ENCODE measurements around the gene ANO1. TPM values are rescaled to one million over a fixed set of nuclear protein-coding genes. Genes with fewer than 3 reads are reported as not detected.
A peak's percentile ranks its signal among the peaks of the same experiment; 100 is the strongest.

ANO1 gene
- polyA plus RNA-seq, 3 donors = not detected

- intact Hi-C loops (cut with micrococcal nuclease) = no loop called here
- no peak for DNase-seq
- Histone ChIP-seq H4K20me1 (ENCODE audit: insufficient read depth, low read length) (no peaks in the 10 kb centered on the region), H3K9ac (ENCODE audit: insufficient read depth, low read length, poor library complexity, severe bottlenecking) (no peak overlapping the region), H3K79me2 (ENCODE audit: insufficient read depth, low read length) (no peaks in the 10 kb centered on the region), H3K4me1 (ENCODE audit: control insufficient read depth in 1 of 2, insufficient read depth in 2 of 2, low read length in 2 of 2) (no peaks in the 10 kb centered on the region), H3K27me3 (ENCODE audit: control insufficient read depth in 2 of 2, insufficient read depth in 2 of 2, low read length in 2 of 2) (no peaks in the 10 kb centered on the region), H3K27ac (ENCODE audit: low read depth in 1 of 2, low read length in 2 of 2) (no peak overlapping the region), H3K4me2 (replicated peaks; ENCODE audit: extremely low read depth, low read length, poor library complexity, severe bottlenecking) (no peak overlapping the region), H3K9me3 (replicated peaks in 1 of 2; ENCODE audit: control insufficient read depth in 1 of 2, insufficient read depth in 1 of 2, low read length in 2 of 2) (no peaks in the 10 kb centered on the region), H2AFZ (ENCODE audit: insufficient read depth, low read depth, low read length, poor library complexity, severe bottlenecking) (no peak overlapping the region), H3K36me3 (replicated peaks in 1 of 2; ENCODE audit: control insufficient read depth in 1 of 2, insufficient read depth in 2 of 2, low read length in 2 of 2) (no peaks in the 10 kb centered on the region), H3K4me3 (replicated peaks in 1 of 3; ENCODE audit: low read depth in 2 of 3, low read length in 3 of 3) (no peak overlapping the region)
- Mint-ChIP-seq H3K27ac (no peak overlapping the region), H3K4me1 (no peaks in the 10 kb centered on the region), H3K9me3 (no peaks in the 10 kb centered on the region), H3K4me3 (no peak overlapping the region), H3K36me3 (no peaks in the 10 kb centered on the region), H3K27me3 (ENCODE audit: low read depth in 3 of 3) (peaks cover 5 to 17% (median 7%) of the 10 kb centered on the region in 3 donors)
- WGBS (ENCODE audit: insufficient coverage) = 72% methylated on average over 5 of the region's 9 CpGs
- TF ChIP-seq, protein P1, sequence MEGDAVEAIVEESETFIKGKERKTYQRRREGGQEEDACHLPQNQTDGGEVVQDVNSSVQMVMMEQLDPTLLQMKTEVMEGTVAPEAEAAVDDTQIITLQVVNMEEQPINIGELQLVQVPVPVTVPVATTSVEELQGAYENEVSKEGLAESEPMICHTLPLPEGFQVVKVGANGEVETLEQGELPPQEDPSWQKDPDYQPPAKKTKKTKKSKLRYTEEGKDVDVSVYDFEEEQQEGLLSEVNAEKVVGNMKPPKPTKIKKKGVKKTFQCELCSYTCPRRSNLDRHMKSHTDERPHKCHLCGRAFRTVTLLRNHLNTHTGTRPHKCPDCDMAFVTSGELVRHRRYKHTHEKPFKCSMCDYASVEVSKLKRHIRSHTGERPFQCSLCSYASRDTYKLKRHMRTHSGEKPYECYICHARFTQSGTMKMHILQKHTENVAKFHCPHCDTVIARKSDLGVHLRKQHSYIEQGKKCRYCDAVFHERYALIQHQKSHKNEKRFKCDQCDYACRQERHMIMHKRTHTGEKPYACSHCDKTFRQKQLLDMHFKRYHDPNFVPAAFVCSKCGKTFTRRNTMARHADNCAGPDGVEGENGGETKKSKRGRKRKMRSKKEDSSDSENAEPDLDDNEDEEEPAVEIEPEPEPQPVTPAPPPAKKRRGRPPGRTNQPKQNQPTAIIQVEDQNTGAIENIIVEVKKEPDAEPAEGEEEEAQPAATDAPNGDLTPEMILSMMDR (IDR thresholded peaks at IDR 0.05) = no peak
These were observed 26.3 kb downstream of the ANO1 start for GRCh38 chr11:70104419-70104818.

- Histone ChIP-seq H3K9me3 (replicated peaks in 1 of 2; ENCODE audit: control insufficient read depth in 1 of 2, insufficient read depth in 1 of 2, low read length in 2 of 2) (no peaks in the 10 kb centered on the region), H3K4me2 (replicated peaks; ENCODE audit: extremely low read depth, low read length, poor library complexity, severe bottlenecking) (no peak overlapping the region), H3K79me2 (ENCODE audit: insufficient read depth, low read length) (no peaks in the 10 kb centered on the region), H3K27ac (ENCODE audit: low read depth in 1 of 2, low read length in 2 of 2) (no peak overlapping the region), H3K9ac (ENCODE audit: insufficient read depth, low read length, poor library complexity, severe bottlenecking) (no peak overlapping the region), H2AFZ (ENCODE audit: insufficient read depth, low read depth, low read length, poor library complexity, severe bottlenecking) (no peak overlapping the region), H4K20me1 (ENCODE audit: insufficient read depth, low read length) (no peaks in the 10 kb centered on the region), H3K27me3 (ENCODE audit: control insufficient read depth in 2 of 2, insufficient read depth in 2 of 2, low read length in 2 of 2) (no peaks in the 10 kb centered on the region), H3K4me3 (replicated peaks in 1 of 3; ENCODE audit: low read depth in 2 of 3, low read length in 3 of 3) (no peak overlapping the region), H3K36me3 (replicated peaks in 1 of 2; ENCODE audit: control insufficient read depth in 1 of 2, insufficient read depth in 2 of 2, low read length in 2 of 2) (no peaks in the 10 kb centered on the region), H3K4me1 (ENCODE audit: control insufficient read depth in 1 of 2, insufficient read depth in 2 of 2, low read length in 2 of 2) (no peaks in the 10 kb centered on the region)
- Mint-ChIP-seq H3K9me3 (no peaks in the 10 kb centered on the region), H3K27ac (peak overlapping the region in 1 of 7 donors; percentile 67), H3K4me3 (no peak overlapping the region), H3K27me3 (ENCODE audit: low read depth in 3 of 3) (peaks cover 5 to 17% (median 6%) of the 10 kb centered on the region in 3 donors), H3K36me3 (no peaks in the 10 kb centered on the region), H3K4me1 (no peaks in the 10 kb centered on the region)
- WGBS (ENCODE audit: insufficient coverage) = 85% methylated on average over 7 of the region's 11 CpGs
- no peak for DNase-seq
- intact Hi-C loops (cut with micrococcal nuclease) = no loop called here
- TF ChIP-seq, protein P1 (IDR thresholded peaks at IDR 0.05) = no peak
These were observed 26.8 kb downstream of the ANO1 start for GRCh38 chr11:70104961-70105360.
